GM21717 (cell line): ENCODE measurements around the gene ZNF780B.

Experiments
- ATAC-seq: cut with Tn5 transposase; IDR thresholded peaks from one replicate; pipeline ENCODE4 v1.9.1; 2021; ENCODE audit warnings: mild to moderate bottlenecking, moderate library complexity; ENCODE audit not compliant: unreplicated experiment

The ZNF780B gene

DNA sequence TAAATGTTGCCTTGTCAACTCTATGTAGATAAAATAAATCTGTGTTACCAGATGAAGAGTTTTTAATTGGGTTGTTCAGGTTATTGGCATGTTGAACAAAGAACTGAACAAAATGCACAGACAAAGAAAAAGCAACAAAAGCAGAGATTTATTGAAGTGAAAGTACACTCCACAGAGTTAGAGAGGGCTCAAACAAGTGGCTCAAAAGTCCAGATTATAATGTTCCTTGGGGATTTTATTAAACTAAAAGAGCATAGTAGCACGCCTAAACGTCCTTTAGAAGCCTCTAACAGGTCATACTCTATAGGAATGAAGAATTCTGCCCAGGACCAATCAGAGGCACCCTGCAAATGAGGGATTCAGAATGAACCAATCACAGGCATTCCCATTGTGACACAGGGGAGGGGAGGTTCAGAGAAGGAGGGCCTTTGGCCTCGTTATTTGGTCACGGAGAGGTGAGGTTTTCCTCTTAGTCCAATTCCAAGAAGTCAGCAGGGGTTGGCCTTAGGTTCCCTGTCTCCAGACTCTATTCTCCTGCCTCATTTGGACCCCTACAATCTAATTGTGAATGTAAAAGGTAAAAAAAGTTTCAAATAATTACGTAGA, 72.2 kb downstream of the ZNF780B start:
- ATAC-seq, result no peak

- no peak for ATAC-seq
Observed at GRCh38 chr19:39982883-39983282, 73.1 kb downstream of the ZNF780B start.
